HepG2 (cell line): ENCODE data around the gene CDHR4. TPM values are rescaled to one million over a fixed set of nuclear protein-coding genes. Genes with fewer than 3 reads are reported as not detected.

Experiments used
- GFI1 ChIP-seq: sonication (generic); formaldehyde crosslinking; IDR thresholded peaks from 2 replicates; pipeline ENCODE4 v1.5.0; 2020; ENCODE audit warnings: missing genetic modification reagents, mild to moderate bottlenecking, borderline replicate concordance
- ZBTB42 ChIP-seq: sonication (generic); formaldehyde crosslinking; IDR thresholded peaks from 2 replicates; pipeline ENCODE4 v1.5.0; 2020; ENCODE audit warnings: mild to moderate bottlenecking, missing genetic modification reagents
- ZNF3 ChIP-seq: IDR thresholded peaks from 2 replicates; pipeline ENCODE4 v1.7.0; 2017; ENCODE audit warnings: inconsistent platforms
- ZNF546 ChIP-seq: sonication (generic); formaldehyde crosslinking; conservative IDR thresholded peaks from 2 replicates; pipeline ENCODE4 v1.8.1; 2023; ENCODE audit warnings: mild to moderate bottlenecking, missing genetic modification reagents
- ZSCAN9 ChIP-seq: IDR thresholded peaks from 2 replicates; pipeline ENCODE4 v1.6.1; 2016; ENCODE audit warnings: borderline replicate concordance
- polyA plus RNA-seq, 8 experiments: library from polyadenylated mRNA; depleted of rRNA in 3 of 8; stranded (reverse) in 7 of 8; unstranded in 1 of 8; fragments of >200 nt; fragmentation: Illumina TruSeq in 4 of 8; extraction: Trizol in 4 of 8; gene quantifications; 2 replicates each; pipeline versions ENCODE4 v1.2.1 to v1.2.3, GENCODE V29; 2011 to 2016; ENCODE audit warnings: low read depth in 4 of 8, missing spikeins in 1 of 8, mixed read lengths in 1 of 8; ENCODE audit not compliant: insufficient read depth in 1 of 8
- total RNA-seq, 5 experiments: library from RNA; depleted of rRNA; stranded (reverse); fragments of >200 nt; fragmentation: Illumina TruSeq; extraction: Trizol; gene quantifications; 2 replicates each; pipeline ENCODE4 v1.2.3, GENCODE V29; 2016; ENCODE audit warnings: low read depth in 1 of 5
- TF ChIP-seq, protein P1 (sequence below): sonication (generic); formaldehyde crosslinking; IDR thresholded peaks from 2 replicates; pipeline ENCODE4 v1.8.1; 2023; ENCODE audit warnings: mild to moderate bottlenecking, moderate library complexity, missing genetic modification reagents
- TF ChIP-seq, protein P2 (sequence below): sonication (generic); formaldehyde crosslinking; conservative IDR thresholded peaks from 2 replicates; pipeline ENCODE4 v1.4.0; 2020; ENCODE audit warnings: mild to moderate bottlenecking, missing genetic modification reagents, moderate library complexity
- TF ChIP-seq, protein P3 (sequence below): sonication (generic); formaldehyde crosslinking; IDR thresholded peaks from 2 replicates; pipeline ENCODE4 v1.5.0; 2020; ENCODE audit warnings: mild to moderate bottlenecking, missing genetic modification reagents
- TF ChIP-seq, protein P4 (sequence below): sonication (generic); formaldehyde crosslinking; IDR thresholded peaks from 2 replicates; pipeline ENCODE4 v1.4.0; 2020; ENCODE audit warnings: missing genetic modification reagents
- TF ChIP-seq, protein P5 (sequence below): sonication (generic); formaldehyde crosslinking; IDR thresholded peaks from 2 replicates; pipeline ENCODE4 v1.8.1; 2023; ENCODE audit warnings: mild to moderate bottlenecking, missing genetic modification reagents, borderline replicate concordance
- TF ChIP-seq, protein P6 (sequence below): sonication (generic); formaldehyde crosslinking; IDR thresholded peaks from 2 replicates; pipeline ENCODE4 v1.8.0; 2023; ENCODE audit warnings: mild to moderate bottlenecking, missing genetic modification reagents
- TF ChIP-seq, protein P7 (sequence below): IDR thresholded peaks from 2 replicates; pipeline ENCODE4 v1.6.1; 2016; ENCODE audit warnings: missing compliant biosample characterization, missing genetic modification reagents, borderline replicate concordance
- TF ChIP-seq, protein P8 (sequence below): sonication (generic); formaldehyde crosslinking; IDR thresholded peaks from 2 replicates; pipeline ENCODE4 v1.5.0; 2020; ENCODE audit warnings: missing genetic modification reagents

The CDHR4 gene
- total and polyA plus RNA-seq, 2 of the 13 experiments (the other 11 are each of a cell fraction or from before 2014, with no cell fraction given), result 0.21 TPM; not detected in 1

DNA sequence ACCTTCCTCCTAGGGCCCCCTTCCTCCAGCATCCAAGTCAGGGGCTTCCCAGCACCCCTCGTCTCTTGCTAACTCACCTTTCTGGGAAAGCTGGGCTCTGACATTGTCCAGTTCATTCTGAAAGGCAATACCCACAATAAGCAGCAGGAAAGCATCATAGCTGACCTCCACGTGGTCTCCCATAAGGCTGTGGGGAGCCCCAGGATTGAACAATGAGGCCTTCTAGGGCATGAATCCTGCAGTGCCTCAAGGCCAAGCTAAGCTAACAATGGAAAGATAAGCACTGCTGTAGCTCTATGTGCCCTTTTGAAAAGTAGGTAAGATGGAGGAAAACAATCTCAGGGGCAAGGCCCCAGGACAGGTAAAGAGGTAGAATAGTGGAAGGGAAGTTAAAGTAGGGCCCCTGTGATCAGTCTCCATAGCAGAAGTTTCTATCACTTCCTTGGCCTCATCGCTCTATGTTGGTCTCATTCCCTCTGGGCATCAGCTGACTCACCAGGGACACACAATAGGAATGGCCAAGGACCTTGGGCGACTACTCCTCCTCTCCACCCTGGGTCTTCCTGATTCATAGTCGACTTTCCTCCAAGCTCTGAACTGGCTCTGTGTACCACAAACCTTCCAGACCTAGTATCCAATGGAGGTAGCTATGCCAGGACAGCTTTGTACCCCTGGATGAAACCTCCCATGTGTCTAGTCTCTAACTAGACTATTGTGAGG, 45.0 kb upstream of the CDHR4 start (continued):
- TF ChIP-seq ZNF546, result no peak
- TF ChIP-seq, protein P1, sequence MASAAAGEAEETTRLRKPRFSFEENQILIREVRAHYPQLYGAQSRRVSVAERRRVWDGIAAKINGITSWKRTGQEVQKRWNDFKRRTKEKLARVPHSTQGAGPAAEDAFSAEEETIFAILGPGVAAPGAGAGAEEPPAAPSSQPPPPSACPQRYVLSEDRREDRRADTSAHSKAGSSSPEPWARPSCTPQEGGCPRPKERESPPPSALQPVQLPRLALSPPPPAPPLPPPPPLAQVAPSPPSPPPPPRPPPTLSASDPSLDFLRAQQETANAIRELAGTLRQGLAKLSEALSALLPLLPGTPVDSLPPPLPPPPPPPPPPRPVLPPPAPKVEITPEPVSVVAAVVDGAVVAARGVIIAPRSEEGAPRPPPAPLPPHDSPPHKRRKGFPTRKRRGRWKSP (CRISPR knock-in tag), result 0 out of 2 replicates have a peak, but pooled peaks have one; percentile 15
- no peak for TF ChIP-seq ZNF3 (CRISPR knock-in tag)
- TF ChIP-seq, protein P2, sequence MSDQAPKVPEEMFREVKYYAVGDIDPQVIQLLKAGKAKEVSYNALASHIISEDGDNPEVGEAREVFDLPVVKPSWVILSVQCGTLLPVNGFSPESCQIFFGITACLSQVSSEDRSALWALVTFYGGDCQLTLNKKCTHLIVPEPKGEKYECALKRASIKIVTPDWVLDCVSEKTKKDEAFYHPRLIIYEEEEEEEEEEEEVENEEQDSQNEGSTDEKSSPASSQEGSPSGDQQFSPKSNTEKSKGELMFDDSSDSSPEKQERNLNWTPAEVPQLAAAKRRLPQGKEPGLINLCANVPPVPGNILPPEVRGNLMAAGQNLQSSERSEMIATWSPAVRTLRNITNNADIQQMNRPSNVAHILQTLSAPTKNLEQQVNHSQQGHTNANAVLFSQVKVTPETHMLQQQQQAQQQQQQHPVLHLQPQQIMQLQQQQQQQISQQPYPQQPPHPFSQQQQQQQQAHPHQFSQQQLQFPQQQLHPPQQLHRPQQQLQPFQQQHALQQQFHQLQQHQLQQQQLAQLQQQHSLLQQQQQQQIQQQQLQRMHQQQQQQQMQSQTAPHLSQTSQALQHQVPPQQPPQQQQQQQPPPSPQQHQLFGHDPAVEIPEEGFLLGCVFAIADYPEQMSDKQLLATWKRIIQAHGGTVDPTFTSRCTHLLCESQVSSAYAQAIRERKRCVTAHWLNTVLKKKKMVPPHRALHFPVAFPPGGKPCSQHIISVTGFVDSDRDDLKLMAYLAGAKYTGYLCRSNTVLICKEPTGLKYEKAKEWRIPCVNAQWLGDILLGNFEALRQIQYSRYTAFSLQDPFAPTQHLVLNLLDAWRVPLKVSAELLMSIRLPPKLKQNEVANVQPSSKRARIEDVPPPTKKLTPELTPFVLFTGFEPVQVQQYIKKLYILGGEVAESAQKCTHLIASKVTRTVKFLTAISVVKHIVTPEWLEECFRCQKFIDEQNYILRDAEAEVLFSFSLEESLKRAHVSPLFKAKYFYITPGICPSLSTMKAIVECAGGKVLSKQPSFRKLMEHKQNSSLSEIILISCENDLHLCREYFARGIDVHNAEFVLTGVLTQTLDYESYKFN (CRISPR knock-in tag), result peak; percentile 74
- TF ChIP-seq, protein P3, sequence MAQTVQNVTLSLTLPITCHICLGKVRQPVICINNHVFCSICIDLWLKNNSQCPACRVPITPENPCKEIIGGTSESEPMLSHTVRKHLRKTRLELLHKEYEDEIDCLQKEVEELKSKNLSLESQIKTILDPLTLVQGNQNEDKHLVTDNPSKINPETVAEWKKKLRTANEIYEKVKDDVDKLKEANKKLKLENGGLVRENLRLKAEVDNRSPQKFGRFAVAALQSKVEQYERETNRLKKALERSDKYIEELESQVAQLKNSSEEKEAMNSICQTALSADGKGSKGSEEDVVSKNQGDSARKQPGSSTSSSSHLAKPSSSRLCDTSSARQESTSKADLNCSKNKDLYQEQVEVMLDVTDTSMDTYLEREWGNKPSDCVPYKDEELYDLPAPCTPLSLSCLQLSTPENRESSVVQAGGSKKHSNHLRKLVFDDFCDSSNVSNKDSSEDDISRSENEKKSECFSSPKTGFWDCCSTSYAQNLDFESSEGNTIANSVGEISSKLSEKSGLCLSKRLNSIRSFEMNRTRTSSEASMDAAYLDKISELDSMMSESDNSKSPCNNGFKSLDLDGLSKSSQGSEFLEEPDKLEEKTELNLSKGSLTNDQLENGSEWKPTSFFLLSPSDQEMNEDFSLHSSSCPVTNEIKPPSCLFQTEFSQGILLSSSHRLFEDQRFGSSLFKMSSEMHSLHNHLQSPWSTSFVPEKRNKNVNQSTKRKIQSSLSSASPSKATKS, result no peak
- TF ChIP-seq GFI1, result 0 out of 2 replicates have a peak, but pooled peaks have one; percentile 36
- TF ChIP-seq, protein P4, sequence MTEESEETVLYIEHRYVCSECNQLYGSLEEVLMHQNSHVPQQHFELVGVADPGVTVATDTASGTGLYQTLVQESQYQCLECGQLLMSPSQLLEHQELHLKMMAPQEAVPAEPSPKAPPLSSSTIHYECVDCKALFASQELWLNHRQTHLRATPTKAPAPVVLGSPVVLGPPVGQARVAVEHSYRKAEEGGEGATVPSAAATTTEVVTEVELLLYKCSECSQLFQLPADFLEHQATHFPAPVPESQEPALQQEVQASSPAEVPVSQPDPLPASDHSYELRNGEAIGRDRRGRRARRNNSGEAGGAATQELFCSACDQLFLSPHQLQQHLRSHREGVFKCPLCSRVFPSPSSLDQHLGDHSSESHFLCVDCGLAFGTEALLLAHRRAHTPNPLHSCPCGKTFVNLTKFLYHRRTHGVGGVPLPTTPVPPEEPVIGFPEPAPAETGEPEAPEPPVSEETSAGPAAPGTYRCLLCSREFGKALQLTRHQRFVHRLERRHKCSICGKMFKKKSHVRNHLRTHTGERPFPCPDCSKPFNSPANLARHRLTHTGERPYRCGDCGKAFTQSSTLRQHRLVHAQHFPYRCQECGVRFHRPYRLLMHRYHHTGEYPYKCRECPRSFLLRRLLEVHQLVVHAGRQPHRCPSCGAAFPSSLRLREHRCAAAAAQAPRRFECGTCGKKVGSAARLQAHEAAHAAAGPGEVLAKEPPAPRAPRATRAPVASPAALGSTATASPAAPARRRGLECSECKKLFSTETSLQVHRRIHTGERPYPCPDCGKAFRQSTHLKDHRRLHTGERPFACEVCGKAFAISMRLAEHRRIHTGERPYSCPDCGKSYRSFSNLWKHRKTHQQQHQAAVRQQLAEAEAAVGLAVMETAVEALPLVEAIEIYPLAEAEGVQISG (CRISPR knock-in tag), result peak; percentile 61
- TF ChIP-seq, protein P5, sequence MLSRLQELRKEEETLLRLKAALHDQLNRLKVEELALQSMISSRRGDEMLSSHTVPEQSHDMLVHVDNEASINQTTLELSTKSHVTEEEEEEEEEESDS, result no peak
- TF ChIP-seq, protein P6, sequence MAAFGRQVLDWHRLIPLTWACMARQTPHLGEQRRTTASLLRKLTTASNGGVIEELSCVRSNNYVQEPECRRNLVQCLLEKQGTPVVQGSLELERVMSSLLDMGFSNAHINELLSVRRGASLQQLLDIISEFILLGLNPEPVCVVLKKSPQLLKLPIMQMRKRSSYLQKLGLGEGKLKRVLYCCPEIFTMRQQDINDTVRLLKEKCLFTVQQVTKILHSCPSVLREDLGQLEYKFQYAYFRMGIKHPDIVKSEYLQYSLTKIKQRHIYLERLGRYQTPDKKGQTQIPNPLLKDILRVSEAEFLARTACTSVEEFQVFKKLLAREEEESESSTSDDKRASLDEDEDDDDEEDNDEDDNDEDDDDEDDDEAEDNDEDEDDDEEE (CRISPR knock-in tag), result no peak
- TF ChIP-seq, protein P7, sequence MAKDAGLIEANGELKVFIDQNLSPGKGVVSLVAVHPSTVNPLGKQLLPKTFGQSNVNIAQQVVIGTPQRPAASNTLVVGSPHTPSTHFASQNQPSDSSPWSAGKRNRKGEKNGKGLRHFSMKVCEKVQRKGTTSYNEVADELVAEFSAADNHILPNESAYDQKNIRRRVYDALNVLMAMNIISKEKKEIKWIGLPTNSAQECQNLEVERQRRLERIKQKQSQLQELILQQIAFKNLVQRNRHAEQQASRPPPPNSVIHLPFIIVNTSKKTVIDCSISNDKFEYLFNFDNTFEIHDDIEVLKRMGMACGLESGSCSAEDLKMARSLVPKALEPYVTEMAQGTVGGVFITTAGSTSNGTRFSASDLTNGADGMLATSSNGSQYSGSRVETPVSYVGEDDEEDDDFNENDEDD (CRISPR knock-in tag), result peak; percentile 70; the same call in 1 of the 2 replicates
- no peak; the same call in 1 of the 2 replicates for TF ChIP-seq ZSCAN9 (CRISPR knock-in tag)
- TF ChIP-seq, protein P8, sequence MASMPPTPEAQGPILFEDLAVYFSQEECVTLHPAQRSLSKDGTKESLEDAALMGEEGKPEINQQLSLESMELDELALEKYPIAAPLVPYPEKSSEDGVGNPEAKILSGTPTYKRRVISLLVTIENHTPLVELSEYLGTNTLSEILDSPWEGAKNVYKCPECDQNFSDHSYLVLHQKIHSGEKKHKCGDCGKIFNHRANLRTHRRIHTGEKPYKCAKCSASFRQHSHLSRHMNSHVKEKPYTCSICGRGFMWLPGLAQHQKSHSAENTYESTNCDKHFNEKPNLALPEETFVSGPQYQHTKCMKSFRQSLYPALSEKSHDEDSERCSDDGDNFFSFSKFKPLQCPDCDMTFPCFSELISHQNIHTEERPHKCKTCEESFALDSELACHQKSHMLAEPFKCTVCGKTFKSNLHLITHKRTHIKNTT (CRISPR knock-in tag), result no peak
- TF ChIP-seq ZBTB42 (CRISPR knock-in tag), result no peak
